Activated gamma-delta T cell treated with anti-CD3 and anti-CD28 coated beads, Interleukin-2, amount 50 U/mL, for 16 hours (primary cell): ENCODE results near the gene C8A.

Experiments used
- DNase-seq: peaks from one replicate; pipeline ENCODE4 v3.0.0-alpha.2; 2020; ENCODE audit warnings: low read depth

The C8A gene

GRCh38 chr1:56967355-56967754 is 112.8 kb downstream of the C8A start:
- no peak for DNase-seq
